Measurements from ENCODE around the gene RDH5.
"Not testable (repeated sequence)": the region's sequence is repeated elsewhere in the genome, so short reads cannot be mapped to it uniquely, and the experiment has no call there.

The RDH5 gene

GRCh38 chr12:55746174-55746912 lies 26.1 kb downstream of the RDH5 start:
- no peak for DNase-seq (ENCODE audit: low read depth)

GRCh38 chr12:55746913-55747231 lies 26.7 kb downstream of the RDH5 start:
- DNase-seq (ENCODE audit: low read depth) = no peak

GRCh38 chr12:55748230-55748993 lies 28.2 kb downstream of the RDH5 start:
- DNase-seq (ENCODE audit: low read depth) = no peak

GRCh38 chr12:55755246-55755645 lies 35.1 kb downstream of the RDH5 start:
- no peak for DNase-seq (ENCODE audit: low read depth)

- no peak for DNase-seq (ENCODE audit: low read depth)
Observed at GRCh38 chr12:55757701-55758100, 37.5 kb downstream of the RDH5 start.

- not testable (repeated sequence) for DNase-seq (ENCODE audit: low read depth)
Observed at GRCh38 chr12:55758575-55758974, 38.4 kb downstream of the RDH5 start.

GRCh38 chr12:55760663-55761062 lies 40.5 kb downstream of the RDH5 start:
- no peak for DNase-seq (ENCODE audit: low read depth)

- DNase-seq (ENCODE audit: low read depth) = no peak
Observed at GRCh38 chr12:55762646-55763045, 42.5 kb downstream of the RDH5 start.

- no peak for DNase-seq (ENCODE audit: low read depth)
Observed at GRCh38 chr12:55765736-55766290, 45.6 kb downstream of the RDH5 start.

GRCh38 chr12:55767156-55767555 lies 47.0 kb downstream of the RDH5 start:
- no peak for DNase-seq (ENCODE audit: low read depth)

- DNase-seq (ENCODE audit: low read depth) = no peak
Observed at GRCh38 chr12:55771736-55772135, 51.5 kb downstream of the RDH5 start.
